TTC549 (cell line): ENCODE measurements around the gene GPR158.

Experiments
- FAIRE-seq: peaks from 2 replicates; lab custom pipeline; 2012; peaks lifted over from hg19 to GRCh38; lab: Jason Lieb, UNC

The GPR158 gene

DNA sequence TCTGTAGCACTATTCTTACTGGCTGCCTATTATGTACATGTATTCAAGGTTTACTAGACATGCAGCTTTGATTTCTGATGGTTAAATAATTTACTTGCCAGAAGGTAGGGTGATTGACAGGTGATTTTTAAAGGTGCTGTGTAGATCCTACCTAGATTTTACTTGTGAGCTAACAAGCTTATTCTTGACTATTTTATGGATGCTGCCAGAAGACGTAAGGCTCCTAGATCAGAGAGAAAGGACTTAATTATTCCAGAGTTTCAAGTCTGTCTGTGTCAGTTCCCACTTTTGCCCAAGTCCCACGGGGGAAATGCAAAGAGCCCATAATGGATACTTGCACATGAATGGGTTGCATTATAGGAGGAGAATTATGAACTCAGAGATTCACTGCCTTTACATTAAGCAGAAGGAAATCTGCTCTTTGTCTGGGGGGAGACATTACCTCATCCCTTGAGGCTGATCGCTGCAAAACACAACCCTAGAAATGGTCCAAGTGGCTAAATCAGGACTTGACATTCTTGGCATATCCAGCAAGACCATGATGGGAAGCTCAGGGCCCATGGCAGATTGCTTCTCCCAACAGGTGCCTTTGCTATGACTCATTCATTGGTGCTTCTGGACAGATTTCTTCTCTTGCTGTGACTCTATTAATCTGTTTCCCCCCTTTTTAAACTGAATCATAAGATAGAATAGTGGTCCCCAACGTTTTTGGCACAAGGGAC lies 32.1 kb downstream of the GPR158 start:
- no peak for FAIRE-seq

DNA sequence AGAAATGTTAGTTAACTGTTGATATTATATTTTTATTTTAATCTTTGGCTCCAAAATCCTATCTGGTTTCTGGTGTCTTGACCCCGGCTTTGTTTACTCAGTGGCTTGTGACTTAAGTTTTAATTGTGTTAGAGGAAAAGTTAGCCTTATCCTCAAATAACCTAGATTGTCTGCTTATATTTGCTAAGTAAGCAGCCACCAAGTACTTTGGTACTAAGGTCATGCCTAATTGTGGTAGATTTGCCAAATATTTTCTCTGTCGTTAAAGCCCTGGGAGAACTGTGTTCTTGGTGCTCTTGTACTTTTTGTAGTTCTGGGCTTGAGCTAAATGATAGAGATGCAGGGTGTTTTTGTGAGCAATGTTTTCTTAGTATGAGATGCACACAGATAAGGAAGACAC lies 34.8 kb downstream of the GPR158 start:
- FAIRE-seq: no peak

- no peak for FAIRE-seq
These were observed 35.5 kb downstream of the GPR158 start for GRCh38 chr10:25210265-25210664.

- no peak for FAIRE-seq
These were observed 45.4 kb downstream of the GPR158 start for GRCh38 chr10:25220156-25220555.

DNA sequence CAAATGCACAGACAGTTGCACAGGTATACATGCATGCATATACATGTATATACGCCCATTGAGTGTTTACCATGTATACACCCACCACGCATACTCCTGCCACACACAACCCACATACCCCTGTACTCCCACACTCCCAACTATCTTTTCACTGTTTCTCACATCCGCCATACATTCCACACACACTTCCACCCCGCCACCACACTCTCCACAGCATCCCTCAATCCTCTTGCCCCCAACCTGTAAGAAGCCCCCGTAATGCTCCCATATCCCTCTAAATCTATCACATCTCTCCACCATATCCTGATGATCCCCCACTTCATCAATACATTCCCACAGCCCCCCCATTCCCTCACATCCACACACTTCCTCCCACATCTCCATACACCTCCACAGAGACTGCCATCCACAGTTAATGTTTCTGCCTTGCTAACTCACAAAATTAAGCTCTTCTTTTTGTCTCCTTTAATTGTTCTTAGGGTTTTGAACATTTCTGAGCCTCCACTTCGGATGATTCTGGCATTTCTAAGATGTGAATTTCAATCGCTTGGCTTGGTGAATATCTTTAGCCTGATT lies 47.4 kb downstream of the GPR158 start:
- no peak for FAIRE-seq

- no peak for FAIRE-seq
These were observed 52.2 kb downstream of the GPR158 start for GRCh38 chr10:25226775-25227682.

- FAIRE-seq: no peak
These were observed 57.0 kb downstream of the GPR158 start for GRCh38 chr10:25231751-25232150.

DNA sequence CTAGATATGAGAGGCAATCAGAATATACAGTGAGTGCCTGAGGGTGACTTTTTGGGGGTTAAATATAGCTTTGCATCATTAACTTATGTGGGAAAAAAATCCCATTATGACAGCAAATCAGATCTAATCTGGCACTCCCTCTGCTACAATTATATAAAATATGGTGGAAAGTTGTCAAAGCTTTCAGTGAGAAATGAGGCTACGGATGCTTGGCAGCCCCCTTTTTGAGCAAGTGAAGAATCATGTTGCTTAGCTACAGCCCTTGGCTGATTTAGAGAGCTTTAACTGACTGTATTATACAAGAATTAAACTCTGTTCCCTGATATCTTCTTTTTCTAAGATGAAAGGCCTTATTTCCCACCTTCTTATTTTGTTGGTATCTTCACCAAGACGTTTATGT lies 57.4 kb downstream of the GPR158 start:
- no peak for FAIRE-seq

DNA sequence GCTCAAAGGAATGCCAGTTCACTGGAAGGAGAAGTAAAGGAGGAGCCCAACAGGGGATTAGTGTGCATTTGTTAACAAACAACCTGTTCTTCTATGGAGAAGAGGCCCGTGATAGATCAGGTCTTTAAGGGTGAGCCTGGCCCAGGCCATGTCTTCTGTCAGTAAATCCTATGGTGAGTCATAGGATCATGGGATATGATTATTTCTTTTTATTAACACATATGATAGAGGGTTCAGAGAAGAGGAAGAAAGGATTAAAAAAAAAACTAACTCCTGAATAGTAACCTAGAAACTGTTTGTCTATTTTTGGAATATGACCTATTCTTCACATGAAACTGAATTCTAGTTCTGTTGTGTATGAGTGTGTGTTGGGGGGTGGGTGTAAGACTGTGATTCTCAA lies 70.4 kb downstream of the GPR158 start:
- FAIRE-seq: no peak

GRCh38 chr10:25257646-25258045 lies 82.8 kb downstream of the GPR158 start:
- no peak for FAIRE-seq

- FAIRE-seq: no peak
These were observed 86.3 kb downstream of the GPR158 start for GRCh38 chr10:25261110-25261509.

DNA sequence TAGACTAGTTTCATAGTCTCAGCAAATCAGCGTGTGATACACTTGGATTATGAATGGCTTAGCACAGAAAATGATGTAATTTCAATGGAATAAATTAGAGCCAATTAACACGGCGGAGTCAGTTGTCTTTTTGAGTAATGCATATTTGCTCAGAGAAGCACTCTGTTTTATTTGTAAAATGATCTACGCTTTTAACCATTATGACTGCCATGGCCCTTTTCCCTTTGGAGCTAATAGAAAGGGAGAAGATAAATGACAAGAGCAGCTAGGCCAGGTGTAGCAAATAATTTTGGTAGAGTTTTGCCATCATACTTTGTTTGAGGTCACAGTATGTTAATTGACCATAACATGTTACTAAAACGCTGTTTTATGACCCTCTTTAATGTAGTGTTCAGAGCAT lies 86.8 kb downstream of the GPR158 start:
- FAIRE-seq: no peak

GRCh38 chr10:25263931-25264330 lies 89.1 kb downstream of the GPR158 start:
- no peak for FAIRE-seq

DNA sequence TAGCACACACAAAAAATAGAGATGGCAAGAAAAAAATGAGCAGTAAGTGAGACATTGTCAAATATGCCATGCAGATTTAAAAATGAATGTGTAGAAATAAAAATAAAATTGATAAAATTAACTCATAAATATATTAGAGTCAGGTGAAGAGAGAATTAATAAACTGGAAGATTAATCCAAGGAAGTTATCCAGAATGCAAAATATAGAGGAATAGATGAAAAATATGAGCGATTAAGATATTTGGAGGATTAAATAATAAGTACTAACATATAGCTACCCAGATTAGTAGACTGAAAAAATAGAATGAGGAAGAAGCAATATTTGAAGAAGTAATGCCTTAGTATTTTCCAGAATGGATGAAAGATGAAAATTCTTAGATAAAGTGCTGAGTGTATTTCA lies 103.4 kb downstream of the GPR158 start:
- FAIRE-seq: no peak

DNA sequence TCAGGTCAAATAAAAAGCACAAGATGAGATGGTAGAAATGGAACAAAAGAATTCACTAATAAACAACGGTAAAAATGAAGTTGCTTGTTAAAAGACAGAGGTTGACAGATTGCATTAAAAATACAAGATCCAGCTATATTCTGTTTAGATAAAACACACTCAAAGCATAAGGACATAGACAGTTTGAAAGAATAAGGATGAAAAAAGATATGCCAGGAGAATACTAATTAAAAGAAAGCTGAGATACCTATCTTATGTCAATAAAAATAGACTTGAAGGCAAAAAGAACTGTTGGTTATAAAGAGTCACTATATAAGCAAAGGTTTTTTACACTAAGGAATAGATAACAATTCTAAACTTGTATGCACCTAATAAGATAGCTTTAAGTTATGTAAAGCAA lies 105.3 kb downstream of the GPR158 start:
- no peak for FAIRE-seq

DNA sequence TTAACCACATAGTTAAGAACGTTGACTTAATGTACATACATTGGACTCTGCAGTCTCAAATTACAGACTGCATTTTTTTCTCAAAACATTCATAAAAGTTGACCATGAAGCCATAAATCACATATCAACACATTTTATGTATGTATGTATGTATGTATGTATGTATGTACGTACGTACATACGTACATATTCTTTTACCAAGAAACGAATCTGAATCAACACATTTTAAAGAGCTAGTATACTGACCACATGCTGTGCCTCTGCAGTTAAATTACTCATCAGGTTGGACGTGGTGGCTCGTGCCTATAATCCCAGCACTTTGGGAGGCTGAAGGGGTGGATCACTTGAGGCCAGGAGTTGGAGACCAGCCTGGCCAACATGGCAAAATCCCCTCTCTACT lies 105.8 kb downstream of the GPR158 start:
- no peak for FAIRE-seq

DNA sequence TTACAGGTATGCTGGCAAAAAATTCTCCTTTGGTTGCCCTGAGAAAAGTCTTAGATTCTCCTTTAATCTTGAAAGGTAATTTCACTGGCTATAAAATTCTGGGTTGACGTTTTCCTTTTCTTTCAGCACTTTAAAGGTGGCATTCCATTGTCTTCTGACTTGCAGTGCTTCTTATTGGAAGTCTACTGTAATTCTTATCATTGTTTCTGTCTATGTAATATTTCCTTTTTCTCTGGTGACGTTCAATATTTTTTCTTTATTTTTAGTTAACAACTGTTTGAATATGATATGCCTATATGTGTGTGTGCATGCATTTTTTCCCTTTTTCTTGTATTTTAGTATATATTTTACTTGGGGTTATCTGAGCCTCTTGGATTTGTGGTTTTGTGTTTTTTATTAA lies 111.0 kb downstream of the GPR158 start:
- FAIRE-seq: no peak

DNA sequence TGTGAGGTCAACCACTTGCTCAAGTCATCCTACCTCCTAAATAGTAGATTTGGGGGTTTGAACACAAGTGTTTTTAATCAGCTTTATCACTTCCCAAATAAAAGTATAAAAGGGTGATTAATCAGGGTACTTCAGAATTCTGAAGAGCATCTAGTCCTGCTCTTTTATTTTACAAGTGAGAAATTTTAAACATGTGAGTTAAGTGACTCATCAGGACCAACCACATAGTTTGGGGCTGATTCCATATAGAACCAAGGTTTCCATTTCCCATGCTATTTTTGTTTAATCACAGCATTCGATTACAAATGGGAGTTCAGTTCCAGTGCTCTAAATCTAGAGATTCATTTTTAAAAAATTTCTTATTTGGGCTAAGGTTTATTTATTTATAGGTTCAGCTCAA lies 113.4 kb downstream of the GPR158 start:
- no peak for FAIRE-seq

- FAIRE-seq: no peak
These were observed 119.5 kb downstream of the GPR158 start for GRCh38 chr10:25294032-25294926.

DNA sequence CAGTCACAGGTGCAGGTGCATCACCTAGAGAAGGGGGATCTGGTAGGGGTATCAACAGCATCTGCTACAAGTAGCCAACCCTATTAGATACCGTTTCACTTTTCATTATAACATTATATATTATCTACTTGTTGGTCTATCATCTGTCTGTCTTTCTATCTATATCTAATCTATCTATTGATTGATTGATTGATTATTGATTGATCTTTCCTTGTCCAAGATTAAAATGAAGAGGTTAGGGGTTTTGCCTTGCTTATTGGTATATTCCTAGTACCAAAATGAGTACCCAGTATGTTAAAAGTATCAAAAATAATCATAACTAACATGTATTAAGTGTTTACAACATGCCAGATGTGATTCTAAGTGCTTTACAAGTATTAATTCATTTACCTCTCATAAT lies 121.5 kb downstream of the GPR158 start:
- FAIRE-seq: no peak

DNA sequence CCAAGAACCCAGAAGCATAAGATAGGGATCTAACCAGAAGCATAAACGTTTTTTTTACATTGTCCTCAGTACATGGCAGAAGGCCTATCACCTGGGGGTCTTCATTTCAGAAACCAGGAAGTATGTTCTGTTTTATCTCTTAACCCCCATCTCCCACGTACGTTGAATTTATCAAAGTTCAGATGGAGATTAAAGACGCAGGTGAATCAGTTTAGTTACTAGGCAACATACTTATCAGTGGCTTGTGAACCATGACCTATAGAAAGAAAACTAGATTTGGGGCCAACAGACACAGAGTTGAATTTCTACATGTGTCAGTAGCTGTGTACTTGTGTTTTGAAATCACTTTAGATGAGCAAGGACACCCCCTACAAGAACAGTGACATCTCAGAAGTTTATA lies 122.7 kb downstream of the GPR158 start:
- FAIRE-seq: no peak

GRCh38 chr10:25300073-25300472 lies 125.3 kb downstream of the GPR158 start:
- FAIRE-seq: no peak
